AG09319 (cell line): ENCODE data around the gene MED6.

Source experiments
- DNase-seq: peaks from one replicate; pipeline ENCODE4 v3.0.0-alpha.2; 2010; ENCODE audit warnings: low read depth; ENCODE audit errors: extremely low read depth
- TF ChIP-seq, protein P1 (sequence below): IDR thresholded peaks from 2 replicates; pipeline ENCODE4 v1.5.1; 2011; ENCODE audit warnings: low read depth, mild to moderate bottlenecking, inconsistent platforms, low read length, moderate library complexity

Gene MED6

DNA sequence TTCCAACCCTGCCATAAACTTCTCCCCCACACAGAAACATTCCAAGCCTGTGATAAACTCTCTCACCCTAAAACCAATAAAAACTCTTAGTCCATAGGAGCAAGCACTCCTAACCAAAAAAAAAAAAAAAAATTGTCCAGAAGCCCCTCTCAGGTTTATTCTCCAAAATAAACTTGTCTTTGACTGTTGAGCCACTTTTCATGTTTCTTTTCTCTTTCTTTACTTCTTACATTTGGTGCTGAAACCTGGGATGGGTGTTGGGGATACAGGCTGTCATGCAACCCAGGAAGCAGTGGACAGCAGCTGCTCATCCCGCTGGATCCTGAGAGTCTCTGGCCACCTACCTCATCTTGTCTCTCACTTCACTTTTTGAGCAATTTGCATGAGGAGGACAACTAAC, 63.6 kb downstream of the MED6 start:
- no peak for DNase-seq
- TF ChIP-seq, protein P1, sequence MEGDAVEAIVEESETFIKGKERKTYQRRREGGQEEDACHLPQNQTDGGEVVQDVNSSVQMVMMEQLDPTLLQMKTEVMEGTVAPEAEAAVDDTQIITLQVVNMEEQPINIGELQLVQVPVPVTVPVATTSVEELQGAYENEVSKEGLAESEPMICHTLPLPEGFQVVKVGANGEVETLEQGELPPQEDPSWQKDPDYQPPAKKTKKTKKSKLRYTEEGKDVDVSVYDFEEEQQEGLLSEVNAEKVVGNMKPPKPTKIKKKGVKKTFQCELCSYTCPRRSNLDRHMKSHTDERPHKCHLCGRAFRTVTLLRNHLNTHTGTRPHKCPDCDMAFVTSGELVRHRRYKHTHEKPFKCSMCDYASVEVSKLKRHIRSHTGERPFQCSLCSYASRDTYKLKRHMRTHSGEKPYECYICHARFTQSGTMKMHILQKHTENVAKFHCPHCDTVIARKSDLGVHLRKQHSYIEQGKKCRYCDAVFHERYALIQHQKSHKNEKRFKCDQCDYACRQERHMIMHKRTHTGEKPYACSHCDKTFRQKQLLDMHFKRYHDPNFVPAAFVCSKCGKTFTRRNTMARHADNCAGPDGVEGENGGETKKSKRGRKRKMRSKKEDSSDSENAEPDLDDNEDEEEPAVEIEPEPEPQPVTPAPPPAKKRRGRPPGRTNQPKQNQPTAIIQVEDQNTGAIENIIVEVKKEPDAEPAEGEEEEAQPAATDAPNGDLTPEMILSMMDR: no peak

DNA sequence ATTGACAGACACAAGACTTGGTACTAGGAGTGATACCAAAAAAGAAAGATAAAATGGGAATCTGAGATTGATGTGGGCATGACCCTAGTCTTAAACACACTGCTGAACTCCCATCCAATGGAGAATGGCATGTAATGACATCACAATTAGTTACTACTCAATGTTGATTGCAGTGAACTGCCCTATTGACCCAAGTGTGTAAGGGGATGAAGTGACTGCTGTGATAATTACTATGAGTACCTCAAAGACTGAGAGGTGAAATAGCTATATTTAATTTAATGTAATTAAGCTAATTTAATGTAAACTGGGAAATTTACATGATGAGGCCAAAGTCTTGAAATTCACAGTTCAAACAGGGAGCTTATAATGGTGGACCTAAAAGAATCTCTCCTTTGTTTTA, 65.6 kb downstream of the MED6 start, which contains the start of gene ADAM20:
Gene ADAM20, minus strand, starts transcription at position 101 of the 400 bp plus-strand sequence. CDS start 10,247 bp downstream, outside the sequence.
- DNase-seq: no peak
- TF ChIP-seq, protein P1: no peak
